ENCODE results near the gene TREX2. TPM values are rescaled to one million over a fixed set of nuclear protein-coding genes. Genes with fewer than 3 reads are reported as not detected.

Gene TREX2
- total RNA-seq, 2 experiments from 2014 or later: 3.7 to 6.7 TPM

- no peak for DNase-seq (ENCODE audit: low spot score)
- CTCF ChIA-PET (ENCODE audit: unreplicated experiment): no interaction called here
- no TSS peak for BruUV-seq (replicated peaks)
These were observed 46.7 kb upstream of the TREX2 start for GRCh38 chrX:153492543-153492942.

GRCh38 chrX:153491918-153492317 is 46.1 kb upstream of the TREX2 start:
- no peaks in the 10 kb centered on the region for H3K36me3 ChIP-seq (ENCODE audit: insufficient read depth, low read length)
- no peak overlapping the region for H3K4me3 ChIP-seq (ENCODE audit: low read depth, low read length, poor library complexity, severe bottlenecking)
- no peak for DNase-seq (ENCODE audit: low spot score)
- no peaks in the 10 kb centered on the region for H3K79me2 ChIP-seq (ENCODE audit: insufficient read depth, low read depth, low read length)
- H3K4me1 ChIP-seq (ENCODE audit: insufficient read depth, low read length, poor library complexity, severe bottlenecking): no peaks in the 10 kb centered on the region
- intact Hi-C loops (cut with micrococcal nuclease; ENCODE audit: unreplicated experiment): no loop called here
- no peak overlapping the region for H3K4me2 ChIP-seq (ENCODE audit: low read length)
- BruUV-seq (replicated peaks): no TSS peak
- no peak overlapping the region for H3K27ac ChIP-seq (ENCODE audit: low read depth, low read length, poor library complexity, severe bottlenecking)
- POLR2A ChIA-PET: no interaction called here
- no peaks in the 10 kb centered on the region for H3K9me2 ChIP-seq (ENCODE audit: insufficient read depth, low read length)
- no peaks in the 10 kb centered on the region for H4K20me1 ChIP-seq (ENCODE audit: insufficient read depth, low read length)
- TF ChIP-seq CTCF (conservative IDR thresholded peaks at IDR 0.05; ENCODE audit: low read length) (no peak), EZH2phosphoT487 (IDR thresholded peaks at IDR 0.05; ENCODE audit: borderline replicate concordance, low read depth, low read length) (no peak)
- CTCF ChIA-PET (ENCODE audit: unreplicated experiment): interaction anchor here (0.6 kb wide), 1 partner anchor 20 kb away, joined by 5 read pairs; no protein-coding TSS in a partner anchor
- no peak overlapping the region for H2AFZ ChIP-seq (ENCODE audit: low read length)
- no peaks in the 10 kb centered on the region for H3K9me3 ChIP-seq (ENCODE audit: low read length)

More at GRCh38 chrX:153492543-153492942, 46.7 kb upstream of the TREX2 start:
- no peaks in the 10 kb centered on the region for H4K20me1 ChIP-seq (ENCODE audit: insufficient read depth, low read length)
- no peaks in the 10 kb centered on the region for H3K9me2 ChIP-seq (ENCODE audit: insufficient read depth, low read length)
- no peak overlapping the region for H3K4me3 ChIP-seq (ENCODE audit: low read depth, low read length, poor library complexity, severe bottlenecking)
- no peak overlapping the region for H2AFZ ChIP-seq (ENCODE audit: low read length)
- H3K9me3 ChIP-seq (ENCODE audit: low read length): no peaks in the 10 kb centered on the region
- no peaks in the 10 kb centered on the region for H3K4me1 ChIP-seq (ENCODE audit: insufficient read depth, low read length, poor library complexity, severe bottlenecking)
- H3K79me2 ChIP-seq (ENCODE audit: insufficient read depth, low read depth, low read length): no peaks in the 10 kb centered on the region
- H3K27ac ChIP-seq (ENCODE audit: low read depth, low read length, poor library complexity, severe bottlenecking): no peak overlapping the region
- TF ChIP-seq EZH2phosphoT487 (IDR thresholded peaks at IDR 0.05; ENCODE audit: borderline replicate concordance, low read depth, low read length) (no peak), CTCF (conservative IDR thresholded peaks at IDR 0.05; ENCODE audit: low read length) (no peak)
- intact Hi-C loops (cut with micrococcal nuclease; ENCODE audit: unreplicated experiment): no loop called here
- POLR2A ChIA-PET: no interaction called here
- no peaks in the 10 kb centered on the region for H3K36me3 ChIP-seq (ENCODE audit: insufficient read depth, low read length)
- no peak overlapping the region for H3K4me2 ChIP-seq (ENCODE audit: low read length)

- intact Hi-C loops (cut with micrococcal nuclease; ENCODE audit: unreplicated experiment): no loop called here
- Histone ChIP-seq H4K20me1 (ENCODE audit: insufficient read depth, low read length) (no peaks in the 10 kb centered on the region), H2AFZ (ENCODE audit: low read length) (no peak overlapping the region), H3K4me2 (ENCODE audit: low read length) (no peak overlapping the region), H3K4me1 (ENCODE audit: insufficient read depth, low read length, poor library complexity, severe bottlenecking) (no peaks in the 10 kb centered on the region), H3K4me3 (ENCODE audit: low read depth, low read length, poor library complexity, severe bottlenecking) (no peak overlapping the region), H3K27ac (ENCODE audit: low read depth, low read length, poor library complexity, severe bottlenecking) (no peak overlapping the region), H3K79me2 (ENCODE audit: insufficient read depth, low read depth, low read length) (no peaks in the 10 kb centered on the region), H3K9me3 (ENCODE audit: low read length) (no peaks in the 10 kb centered on the region), H3K9me2 (ENCODE audit: insufficient read depth, low read length) (no peaks in the 10 kb centered on the region), H3K36me3 (ENCODE audit: insufficient read depth, low read length) (no peaks in the 10 kb centered on the region)
- TF ChIP-seq EZH2phosphoT487 (IDR thresholded peaks at IDR 0.05; ENCODE audit: borderline replicate concordance, low read depth, low read length) (no peak), CTCF (conservative IDR thresholded peaks at IDR 0.05; ENCODE audit: low read length) (no peak)
- CTCF ChIA-PET (ENCODE audit: unreplicated experiment): interaction anchor here (0.6 kb wide), 1 partner anchor 20 kb away, joined by 5 read pairs; no protein-coding TSS in a partner anchor
- no peak for DNase-seq (ENCODE audit: low spot score)
- POLR2A ChIA-PET: no interaction called here
- BruUV-seq (replicated peaks): no TSS peak
These were observed 45.6 kb upstream of the TREX2 start for GRCh38 chrX:153491351-153491914.

Measured in OCI-LY7 (cell line).